ENCODE results near the gene CDC34. TPM values are rescaled to one million over a fixed set of nuclear protein-coding genes. Genes with fewer than 3 reads are reported as not detected.

Gene CDC34
- total RNA-seq, 2 experiments from 2014 or later, result 42.1 to 42.5 TPM

- DNase-seq, result no peak
- Mint-ChIP-seq H3K27ac (no peak overlapping the region), H3K27me3 (ENCODE audit: low read depth) (peaks cover 14% of the 10 kb centered on the region), H3K36me3 (ENCODE audit: low read depth) (no peaks in the 10 kb centered on the region), H3K4me3 (no peak overlapping the region), H3K9me3 (no peaks in the 10 kb centered on the region), H3K4me1 (ENCODE audit: low read depth) (peaks cover 11% of the 10 kb centered on the region)
- CTCF ChIA-PET, result no interaction called here
- intact Hi-C loops (cut with micrococcal nuclease), result no loop called here
Observed at GRCh38 chr19:501646-502045, 29.9 kb upstream of the CDC34 start.

- CTCF ChIA-PET, result interaction anchor here (2.6 kb wide), 1 partner anchor 9 kb away, joined by 10 read pairs; no protein-coding TSS in a partner anchor
- no peak overlapping the region for H3K4me3 Mint-ChIP-seq
Observed at GRCh38 chr19:504616-505015, 26.9 kb upstream of the CDC34 start.

GRCh38 chr19:506404-507285, 24.9 kb upstream of the CDC34 start:
- Mint-ChIP-seq H3K36me3 (ENCODE audit: low read depth) (no peaks in the 10 kb centered on the region), H3K9me3 (no peaks in the 10 kb centered on the region), H3K4me3 (peak overlapping the region; percentile 83), H3K27me3 (ENCODE audit: low read depth) (no peaks in the 10 kb centered on the region), H3K27ac (peak overlapping the region; percentile 99), H3K4me1 (ENCODE audit: low read depth) (peaks cover 38% of the 10 kb centered on the region)
- intact Hi-C loops (cut with micrococcal nuclease), result loop anchor here (1.0 to 2.0 kb wide), 8 partner anchors 17 to 291 kb away; partner anchors contain the start of genes BSG, CDC34, MIER2 and POLRMT
- CTCF ChIA-PET, result interaction anchor here (0.7 to 2.6 kb wide), 14 partner anchors 9 to 259 kb away, joined by 3 to 10 read pairs (median 4); no protein-coding TSS in a partner anchor
- peak; percentile 96 for DNase-seq

More at GRCh38 chr19:504616-505015, 26.9 kb upstream of the CDC34 start:
- intact Hi-C loops (cut with micrococcal nuclease), result no loop called here
- Mint-ChIP-seq H3K4me1 (ENCODE audit: low read depth) (peaks cover 25% of the 10 kb centered on the region), H3K36me3 (ENCODE audit: low read depth) (no peaks in the 10 kb centered on the region), H3K9me3 (no peaks in the 10 kb centered on the region), H3K27me3 (ENCODE audit: low read depth) (peaks cover under 1% of the 10 kb centered on the region), H3K27ac (no peak overlapping the region)
- DNase-seq, result no peak

- H3K4me1 Mint-ChIP-seq (ENCODE audit: low read depth), result peaks cover 42% of the 10 kb centered on the region
- H3K27ac Mint-ChIP-seq, result peak within 1 kb of the TSS; percentile 99
- intact Hi-C loops (cut with micrococcal nuclease), result loop anchor here (1.0 to 2.0 kb wide), 8 partner anchors 18 to 290 kb away; partner anchors contain the start of genes BSG, CDC34, MIER2 and POLRMT
- no peaks in the 10 kb centered on the region for H3K36me3 Mint-ChIP-seq (ENCODE audit: low read depth)
- H3K9me3 Mint-ChIP-seq, result no peaks in the 10 kb centered on the region
- peak within 1 kb of the TSS; percentile 83 for H3K4me3 Mint-ChIP-seq
- CTCF ChIA-PET, result interaction anchor here (0.8 to 2.6 kb wide), 8 partner anchors 8 to 168 kb away, joined by 3 to 10 read pairs (median 4); no protein-coding TSS in a partner anchor
- no peaks in the 10 kb centered on the region for H3K27me3 Mint-ChIP-seq (ENCODE audit: low read depth)
- peak; percentile 82 for DNase-seq
Observed at GRCh38 chr19:507286-508203, 24.0 kb upstream of the CDC34 start, which contains the start of gene TPGS1. TSS of gene TPGS1 (plus strand) at chr19:507497. CDS start at chr19:507507, 10 bp downstream.

DNA sequence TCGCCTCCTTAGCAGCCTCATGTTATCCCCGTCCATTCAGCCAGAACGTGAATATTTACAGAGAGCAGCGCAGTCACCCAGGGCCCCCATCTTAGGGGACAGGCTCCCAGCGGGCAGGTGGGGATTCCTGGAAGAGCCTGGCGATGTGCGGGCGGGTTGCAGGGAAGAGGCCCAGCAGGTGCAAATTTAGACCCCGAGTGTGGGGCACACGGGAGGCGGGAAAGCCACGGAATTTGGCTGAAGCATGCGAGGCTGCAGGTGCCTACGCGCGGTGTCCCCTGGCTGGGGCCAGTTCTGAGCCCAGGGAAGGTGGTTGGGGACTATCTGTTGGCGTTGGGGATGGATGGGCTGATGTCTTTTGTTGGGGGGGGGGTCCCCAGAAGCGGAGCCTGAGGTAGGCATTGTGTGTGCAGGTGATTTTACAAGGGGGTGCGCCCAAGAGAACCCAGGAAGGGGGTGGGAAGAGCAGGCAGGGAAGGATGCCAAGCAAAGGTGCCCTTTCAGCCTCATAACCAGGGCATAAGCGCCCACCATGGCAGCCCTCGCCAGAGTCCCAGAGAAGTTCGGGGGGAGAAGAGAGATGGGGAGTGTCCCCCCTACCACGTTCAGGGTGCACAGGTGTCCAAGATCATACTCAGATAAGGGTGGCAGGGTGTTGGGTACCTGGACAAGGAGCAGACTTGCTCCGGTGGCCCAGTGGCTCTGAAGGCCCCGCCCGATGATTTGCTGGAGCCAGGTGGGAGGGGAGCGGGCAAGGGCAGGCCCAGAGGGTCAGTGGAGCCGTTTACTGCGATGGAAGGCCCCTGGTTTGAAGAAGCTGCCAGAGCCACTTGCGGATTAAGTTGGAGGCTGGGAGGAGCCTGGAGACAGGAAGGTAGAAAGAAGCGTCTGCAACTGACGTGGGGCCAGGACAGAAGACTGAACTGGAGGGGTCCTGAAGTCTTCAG, 23.1 kb upstream of the CDC34 start:
- DNase-seq, result no peak
- CTCF ChIA-PET, result interaction anchor here (0.8 kb wide), 1 partner anchor 13 kb away, joined by 3 read pairs; no protein-coding TSS in a partner anchor
- H3K4me3 Mint-ChIP-seq, result peak overlapping the region; percentile 83
- no peaks in the 10 kb centered on the region for H3K9me3 Mint-ChIP-seq
- peak overlapping the region; percentile 90 for H3K27ac Mint-ChIP-seq
- no peaks in the 10 kb centered on the region for H3K36me3 Mint-ChIP-seq (ENCODE audit: low read depth)
- intact Hi-C loops (cut with micrococcal nuclease), result no loop called here
- no peaks in the 10 kb centered on the region for H3K27me3 Mint-ChIP-seq (ENCODE audit: low read depth)
- H3K4me1 Mint-ChIP-seq (ENCODE audit: low read depth), result peaks cover 38% of the 10 kb centered on the region

DNA sequence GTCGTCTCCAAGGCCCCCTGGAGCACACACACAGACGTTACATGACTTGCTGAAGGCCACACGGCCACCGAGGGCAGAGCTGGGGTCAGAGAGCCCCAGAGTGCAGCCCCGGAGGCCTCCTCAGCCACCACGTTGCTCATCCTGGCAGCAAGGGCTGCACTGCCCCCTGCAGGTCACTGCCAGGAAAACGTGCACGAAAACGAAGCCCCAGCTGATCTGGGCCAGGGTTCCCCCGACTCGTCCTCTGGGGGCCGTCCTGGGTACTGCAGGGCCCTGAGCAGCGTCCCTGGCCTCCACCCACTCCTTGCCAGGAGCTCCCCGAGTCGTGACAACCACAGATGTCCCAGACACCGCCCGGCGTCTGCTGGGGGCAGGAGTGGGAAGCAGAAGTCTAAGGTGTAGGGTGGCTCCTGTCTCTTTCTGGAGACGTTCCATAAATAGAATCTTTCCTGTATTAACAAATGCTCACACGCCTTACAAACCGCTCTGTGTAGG, 20.9 kb upstream of the CDC34 start:
- no peaks in the 10 kb centered on the region for H3K27me3 Mint-ChIP-seq (ENCODE audit: low read depth)
- H3K9me3 Mint-ChIP-seq, result no peaks in the 10 kb centered on the region
- CTCF ChIA-PET, result interaction anchor here (0.7 to 2.4 kb wide), 18 partner anchors 8 to 264 kb away, joined by 3 to 32 read pairs (median 5); partner anchors contain the start of genes CDC34 and MIER2
- H3K36me3 Mint-ChIP-seq (ENCODE audit: low read depth), result no peaks in the 10 kb centered on the region
- peak; percentile 97 for DNase-seq
- H3K4me3 Mint-ChIP-seq, result peak overlapping the region; percentile 80
- peak overlapping the region; percentile 92 for H3K27ac Mint-ChIP-seq
- peaks cover 40% of the 10 kb centered on the region for H3K4me1 Mint-ChIP-seq (ENCODE audit: low read depth)
- intact Hi-C loops (cut with micrococcal nuclease), result loop anchor here (1.0 to 2.0 kb wide), 2 partner anchors 21 to 216 kb away; partner anchors contain the start of gene CDC34

- Mint-ChIP-seq H3K36me3 (ENCODE audit: low read depth) (no peaks in the 10 kb centered on the region), H3K9me3 (no peaks in the 10 kb centered on the region), H3K27me3 (ENCODE audit: low read depth) (no peaks in the 10 kb centered on the region), H3K27ac (peak overlapping the region; percentile 92), H3K4me1 (ENCODE audit: low read depth) (peaks cover 38% of the 10 kb centered on the region), H3K4me3 (peak overlapping the region; percentile 80)
- peak; percentile 89 for DNase-seq
- CTCF ChIA-PET, result interaction anchor here (0.7 to 2.4 kb wide), 15 partner anchors 11 to 264 kb away, joined by 3 to 32 read pairs (median 6); partner anchors contain the start of genes CDC34 and MIER2
- intact Hi-C loops (cut with micrococcal nuclease), result loop anchor here (1.0 to 2.0 kb wide), 2 partner anchors 20 to 216 kb away; partner anchors contain the start of gene CDC34
Observed at GRCh38 chr19:511101-511851, 20.3 kb upstream of the CDC34 start.

DNA sequence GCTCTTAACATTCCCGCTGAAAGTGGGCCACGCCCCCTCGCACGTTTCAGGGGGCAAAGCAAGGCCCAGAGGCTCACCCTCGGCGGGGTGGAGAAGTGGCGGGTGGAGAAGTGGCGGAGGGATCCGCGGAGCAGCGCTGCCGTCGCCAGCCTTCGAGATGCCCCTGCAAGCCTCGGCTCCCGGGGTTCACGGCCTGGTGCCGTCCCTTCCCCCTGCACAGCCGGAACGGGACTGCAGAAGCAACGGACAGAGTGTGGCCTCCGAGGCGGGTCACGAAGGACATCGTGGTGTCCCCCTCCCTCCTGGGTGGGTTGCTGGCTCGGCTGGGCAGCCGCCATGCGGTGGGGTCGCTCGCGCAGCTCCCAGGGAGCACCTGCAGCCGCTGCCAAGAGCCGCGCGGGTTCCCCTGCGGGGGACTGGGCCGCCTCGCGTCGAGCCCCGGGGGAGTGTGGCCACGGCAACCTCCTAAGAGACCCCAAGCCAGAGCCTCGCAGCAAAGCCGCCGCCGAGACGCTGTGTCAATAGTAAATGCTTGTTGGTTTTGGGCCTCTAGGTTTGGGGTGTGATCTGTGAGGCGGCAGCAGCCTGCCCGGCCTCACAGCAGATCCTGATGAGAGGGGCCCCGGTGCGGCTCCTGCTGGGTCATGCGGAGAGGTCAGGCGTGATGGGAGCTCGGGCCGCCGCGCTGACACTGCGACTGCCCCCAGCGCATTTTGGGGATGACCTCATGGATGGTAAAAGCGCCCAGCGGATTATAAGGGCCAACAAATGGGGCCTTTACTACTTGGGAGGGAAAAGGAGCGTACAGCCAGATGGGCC, 18.8 kb upstream of the CDC34 start:
- Mint-ChIP-seq H3K4me1 (ENCODE audit: low read depth) (peaks cover 41% of the 10 kb centered on the region), H3K36me3 (ENCODE audit: low read depth) (no peaks in the 10 kb centered on the region), H3K27me3 (ENCODE audit: low read depth) (no peaks in the 10 kb centered on the region), H3K4me3 (no peak overlapping the region), H3K9me3 (no peaks in the 10 kb centered on the region), H3K27ac (no peak overlapping the region)
- CTCF ChIA-PET, result no interaction called here
- DNase-seq, result no peak
- intact Hi-C loops (cut with micrococcal nuclease), result no loop called here

DNA sequence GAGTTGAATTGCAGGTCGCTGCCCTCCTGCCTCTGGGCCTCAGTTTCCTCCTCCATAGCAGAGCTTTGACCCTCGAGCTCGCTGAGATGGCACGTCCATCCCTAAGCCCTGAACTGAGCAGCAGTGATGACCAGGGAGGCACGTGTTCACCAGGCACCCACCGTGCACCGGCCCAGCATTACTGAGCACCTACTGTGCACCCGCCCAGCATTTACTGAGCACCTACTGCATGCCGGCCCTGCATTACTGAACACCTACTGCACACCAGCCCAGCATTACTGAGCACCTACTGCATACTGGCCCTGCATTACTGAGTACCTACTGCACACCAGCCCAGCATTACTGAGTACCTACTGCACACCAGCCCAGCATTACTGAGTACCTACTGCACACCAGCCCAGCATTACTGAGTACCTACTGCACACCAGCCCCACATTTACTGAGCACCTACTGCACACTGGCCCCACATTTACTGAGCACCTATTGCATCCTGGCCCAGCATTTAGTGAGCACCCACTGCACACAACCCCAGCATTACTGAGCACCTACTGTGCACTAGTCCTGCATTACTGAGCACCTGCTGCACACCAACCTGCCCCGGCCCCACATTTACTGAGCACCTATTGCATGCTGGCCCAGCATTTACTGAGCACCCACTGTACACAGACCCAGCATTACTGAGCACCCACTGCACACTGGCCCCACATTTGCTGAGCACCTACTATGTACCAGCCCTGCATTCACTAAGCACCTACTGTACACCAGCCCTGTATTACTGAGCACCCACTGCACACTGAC, 18.0 kb upstream of the CDC34 start:
- no peak overlapping the region for H3K27ac Mint-ChIP-seq
- H3K4me1 Mint-ChIP-seq (ENCODE audit: low read depth), result peaks cover 34% of the 10 kb centered on the region
- no peaks in the 10 kb centered on the region for H3K27me3 Mint-ChIP-seq (ENCODE audit: low read depth)
- intact Hi-C loops (cut with micrococcal nuclease), result no loop called here
- H3K9me3 Mint-ChIP-seq, result no peaks in the 10 kb centered on the region
- no peak for DNase-seq
- no peaks in the 10 kb centered on the region for H3K36me3 Mint-ChIP-seq (ENCODE audit: low read depth)
- CTCF ChIA-PET, result no interaction called here
- no peak overlapping the region for H3K4me3 Mint-ChIP-seq
